Keratinocyte (primary cell): ENCODE results near the gene FBXL17.

Experiments used
- CTCF ChIP-seq, 3 experiments: IDR thresholded peaks in 1 of 3; conservative IDR thresholded peaks in 1 of 3; optimal IDR thresholded peaks in 1 of 3; 2 replicates in 2 of 3; 3 replicates in 1 of 3; pipeline versions ENCODE3 to v1.5.1; 2011; ENCODE audit warnings: low read length in 3 of 3, mild to moderate bottlenecking in 3 of 3, moderate library complexity in 2 of 3, control low read depth in 1 of 3, inconsistent platforms in 1 of 3; ENCODE audit not compliant: insufficient read depth in 2 of 3; ENCODE audit errors: extremely low read depth in 1 of 3
- EZH2 ChIP-seq: IDR thresholded peaks from one replicate; pipeline ENCODE4 v1.6.1; 2012; ENCODE audit warnings: inconsistent platforms, mild to moderate bottlenecking, low read length, moderate library complexity

GRCh38 chr5:108118813-108119514 is 262.9 kb downstream of the FBXL17 start:
- TF ChIP-seq CTCF (optimal IDR thresholded peaks at IDR 0.05 in 1 of 3, IDR thresholded peaks at IDR 0.05 in 1 of 3, conservative IDR thresholded peaks at IDR 0.05 in 1 of 3; ENCODE audit: extremely low read depth in 1 of 3, insufficient read depth in 2 of 3, low read length in 3 of 3) (no peak), EZH2 (no peak)
